Measurements from ENCODE around the gene IFNAR2.

IFNAR2 gene

GRCh38 chr21:33270986-33271385 is 41.2 kb downstream of the IFNAR2 start:
- DNase-seq = no peak

GRCh38 chr21:33273044-33273443 is 43.3 kb downstream of the IFNAR2 start:
- DNase-seq = no peak

GRCh38 chr21:33278721-33279120 is 49.0 kb downstream of the IFNAR2 start:
- DNase-seq = no peak

GRCh38 chr21:33279330-33279820 is 49.6 kb downstream of the IFNAR2 start:
- DNase-seq = no peak

Data from activated naive CD4-positive, alpha-beta T cell treated with Interleukin-2 at 50 U/mL for 16 hours (primary cell).